ENCODE results near the gene GLI2. TPM values are rescaled to one million over a fixed set of nuclear protein-coding genes. Genes with fewer than 3 reads are reported as not detected.

GLI2 gene
- total RNA-seq, 2 donors from 2014 or later, result 17.0 to 24.2 TPM

- TF ChIP-seq CTCF (conservative IDR thresholded peaks at IDR 0.05), result no peak
- H3K9ac ChIP-seq (ENCODE audit: extremely low read depth, low read length, poor library complexity, severe bottlenecking), result no peak overlapping the region
- DNase-seq, result no peak
- H3K4me3 ChIP-seq (ENCODE audit: low read length), result no peak overlapping the region
- Mint-ChIP-seq H3K36me3 (ENCODE audit: low read depth) (no peaks in the 10 kb centered on the region), H3K9me3 (no peaks in the 10 kb centered on the region), H3K27me3 (ENCODE audit: insufficient read depth) (peaks cover 48% of the 10 kb centered on the region), H3K27ac (no peak overlapping the region), H3K4me3 (no peak overlapping the region), H3K4me1 (peaks cover 4% of the 10 kb centered on the region)
- H3K36me3 ChIP-seq (ENCODE audit: control insufficient read depth, insufficient read depth, low read length), result no peaks in the 10 kb centered on the region
- no peak overlapping the region for H3K27ac ChIP-seq (ENCODE audit: low read depth, low read length)
- 91 to 92% methylated on average over 5 to 6 of the region's 6 CpGs for WGBS, 2 experiments (ENCODE audit: insufficient coverage in 1 of 2, insufficient read length in 1 of 2)
- H3K27me3 ChIP-seq (ENCODE audit: control insufficient read depth, insufficient read depth, low read length, poor library complexity, severe bottlenecking), result peaks cover 26% of the 10 kb centered on the region
- no peaks in the 10 kb centered on the region for H3K9me3 ChIP-seq (ENCODE audit: control insufficient read depth, low read length)
- no peaks in the 10 kb centered on the region for H3K4me1 ChIP-seq (ENCODE audit: control insufficient read depth, insufficient read depth, low read length)
These were observed 43.0 kb upstream of the GLI2 start for GRCh38 chr2:120692691-120693090.

GRCh38 chr2:120693121-120693520 lies 42.5 kb upstream of the GLI2 start:
- Histone ChIP-seq H3K36me3 (ENCODE audit: control insufficient read depth, insufficient read depth, low read length) (no peaks in the 10 kb centered on the region), H3K9ac (ENCODE audit: extremely low read depth, low read length, poor library complexity, severe bottlenecking) (no peak overlapping the region), H3K27ac (ENCODE audit: low read depth, low read length) (no peak overlapping the region), H3K27me3 (ENCODE audit: control insufficient read depth, insufficient read depth, low read length, poor library complexity, severe bottlenecking) (peaks cover 22% of the 10 kb centered on the region), H3K4me3 (ENCODE audit: low read length) (no peak overlapping the region), H3K4me1 (ENCODE audit: control insufficient read depth, insufficient read depth, low read length) (no peaks in the 10 kb centered on the region), H3K9me3 (ENCODE audit: control insufficient read depth, low read length) (no peaks in the 10 kb centered on the region)
- whole genome bisulfite sequencing, 2 experiments (ENCODE audit: insufficient coverage in 1 of 2, insufficient read length in 1 of 2), result 90 to 100% methylated on average over 2 of the region's 2 CpGs
- H3K27me3 Mint-ChIP-seq (ENCODE audit: insufficient read depth), result peaks cover 48% of the 10 kb centered on the region
- H3K4me3 Mint-ChIP-seq, result no peak overlapping the region
- H3K4me1 Mint-ChIP-seq, result peaks cover 4% of the 10 kb centered on the region
- DNase-seq, result no peak
- no peak for TF ChIP-seq CTCF (conservative IDR thresholded peaks at IDR 0.05)
- H3K27ac Mint-ChIP-seq, result no peak overlapping the region
- no peaks in the 10 kb centered on the region for H3K9me3 Mint-ChIP-seq
- H3K36me3 Mint-ChIP-seq (ENCODE audit: low read depth), result no peaks in the 10 kb centered on the region

- peaks cover 46% of the 10 kb centered on the region for H3K27me3 Mint-ChIP-seq (ENCODE audit: insufficient read depth)
These were observed 41.6 kb upstream of the GLI2 start for GRCh38 chr2:120694034-120694433.

More at GRCh38 chr2:120694034-120694433, 41.6 kb upstream of the GLI2 start:
- H3K27ac Mint-ChIP-seq, result no peak overlapping the region
- no peaks in the 10 kb centered on the region for H3K36me3 ChIP-seq (ENCODE audit: control insufficient read depth, insufficient read depth, low read length)
- peaks cover 21% of the 10 kb centered on the region for H3K27me3 ChIP-seq (ENCODE audit: control insufficient read depth, insufficient read depth, low read length, poor library complexity, severe bottlenecking)
- H3K27ac ChIP-seq (ENCODE audit: low read depth, low read length), result no peak overlapping the region
- H3K4me1 ChIP-seq (ENCODE audit: control insufficient read depth, insufficient read depth, low read length), result no peaks in the 10 kb centered on the region
- no peaks in the 10 kb centered on the region for H3K36me3 Mint-ChIP-seq (ENCODE audit: low read depth)
- H3K9ac ChIP-seq (ENCODE audit: extremely low read depth, low read length, poor library complexity, severe bottlenecking), result no peak overlapping the region
- no peaks in the 10 kb centered on the region for H3K9me3 ChIP-seq (ENCODE audit: control insufficient read depth, low read length)
- no peak overlapping the region for H3K4me3 ChIP-seq (ENCODE audit: low read length)
- H3K4me1 Mint-ChIP-seq, result peaks cover 4% of the 10 kb centered on the region
- H3K9me3 Mint-ChIP-seq, result no peaks in the 10 kb centered on the region
- no peak for TF ChIP-seq CTCF (conservative IDR thresholded peaks at IDR 0.05)
- no peak for DNase-seq
- 90% methylated on average over 4 of the region's 4 CpGs; no CpG with 5 or more reads in 1 of the 2 experiments for WGBS, 2 experiments (ENCODE audit: insufficient coverage in 1 of 2, insufficient read length in 1 of 2)
- H3K4me3 Mint-ChIP-seq, result no peak overlapping the region
